ENCODE data around the gene UNC93A.

GRCh38 chr6:167337675-167338449 lies 46.7 kb downstream of the UNC93A start:
- TF ChIP-seq POLR2A (IDR thresholded peaks at IDR 0.05; ENCODE audit: low read depth) (no peak), CTCF (IDR thresholded peaks at IDR 0.05) (no peak), EP300 (IDR thresholded peaks at IDR 0.05) (no peak), POLR2AphosphoS5 (IDR thresholded peaks at IDR 0.05) (no peak)
